ENCODE data around the gene USP1.

USP1 gene

GRCh38 chr1:62426794-62427193 is 10.1 kb upstream of the USP1 start:
- no peak for DNase-seq

DNA sequence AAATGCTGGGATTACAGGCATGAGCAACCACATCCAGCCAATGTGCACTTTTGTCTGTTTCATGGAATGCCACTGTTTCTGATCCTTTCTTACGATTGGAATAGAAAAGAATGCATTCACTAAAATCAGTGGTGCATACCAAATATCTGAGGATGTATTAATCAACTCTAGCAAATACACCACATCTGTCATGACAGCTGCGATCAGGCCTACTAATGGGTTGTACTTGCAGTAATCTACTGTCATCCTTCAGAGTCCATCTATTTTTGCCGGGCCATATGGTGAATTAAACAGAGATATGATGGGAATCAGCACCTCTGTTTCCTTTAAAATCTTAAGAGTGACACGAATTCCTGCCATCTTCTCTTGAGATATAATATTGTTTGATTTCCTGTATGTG is 8.5 kb upstream of the USP1 start:
- DNase-seq = no peak

- DNase-seq = no peak
These were observed 7.3 kb upstream of the USP1 start for GRCh38 chr1:62429581-62429980.

- DNase-seq = no peak
These were observed 2.8 kb upstream of the USP1 start for GRCh38 chr1:62433861-62434617.

DNA sequence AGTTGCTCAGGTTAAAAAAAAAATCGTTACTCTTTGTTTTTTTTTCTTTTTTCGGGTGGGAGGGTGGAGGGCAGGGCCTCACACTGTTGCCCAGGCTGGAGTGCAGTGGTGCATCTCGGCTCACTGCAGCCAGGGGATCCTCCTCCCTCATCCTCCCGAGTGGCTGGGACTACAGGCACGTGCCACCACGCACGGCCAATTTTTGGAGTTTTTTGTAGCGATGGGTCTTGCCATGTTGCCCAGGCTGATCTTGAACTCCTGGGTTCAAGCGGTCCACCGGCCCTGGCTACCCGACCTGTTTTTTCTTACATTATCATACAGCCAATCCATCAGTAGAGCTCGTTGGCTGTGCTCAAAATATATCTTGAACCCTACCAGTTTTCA is 2.2 kb upstream of the USP1 start:
- no peak for DNase-seq

DNA sequence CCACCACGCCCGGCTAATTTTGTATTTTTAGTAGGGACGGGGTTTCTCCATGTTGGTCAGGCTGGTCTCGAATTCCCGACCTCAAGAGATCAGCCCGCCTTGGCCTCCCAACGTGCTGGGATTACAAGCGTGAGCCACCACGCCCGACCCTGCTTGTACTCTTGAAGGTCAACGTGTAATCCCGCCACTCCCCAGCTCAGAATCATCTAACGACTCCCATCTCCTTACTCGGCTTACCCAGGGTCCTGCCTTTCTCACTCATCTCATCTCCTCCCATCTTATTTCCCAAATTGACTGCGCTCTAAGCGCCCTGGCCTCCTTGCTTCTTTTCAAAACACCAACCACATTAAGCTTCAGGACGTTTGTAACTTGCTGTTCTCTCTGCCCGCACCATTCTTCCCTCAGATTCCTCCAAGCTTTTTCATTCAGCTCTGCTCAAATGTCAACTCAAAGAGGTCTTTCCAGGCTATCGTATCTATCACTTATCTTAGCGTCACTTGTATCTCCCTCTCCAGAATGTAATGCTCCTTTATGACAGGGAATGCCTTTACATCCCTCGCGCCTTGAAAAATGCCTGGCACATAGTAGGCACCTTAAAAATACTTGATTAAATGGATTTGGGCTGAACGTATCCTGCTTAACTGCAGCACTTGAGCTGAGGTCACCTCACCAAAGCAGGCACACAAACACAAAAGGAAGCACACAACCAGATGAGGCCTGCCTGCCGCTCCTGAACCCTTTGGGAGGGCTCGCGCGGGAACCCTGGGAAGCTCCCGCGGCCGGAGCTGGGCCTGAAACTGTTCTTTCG is 1.4 kb upstream of the USP1 start:
- DNase-seq = no peak

GRCh38 chr1:62436039-62436465 is 797 bp upstream of the USP1 start:
- no peak for DNase-seq

DNA sequence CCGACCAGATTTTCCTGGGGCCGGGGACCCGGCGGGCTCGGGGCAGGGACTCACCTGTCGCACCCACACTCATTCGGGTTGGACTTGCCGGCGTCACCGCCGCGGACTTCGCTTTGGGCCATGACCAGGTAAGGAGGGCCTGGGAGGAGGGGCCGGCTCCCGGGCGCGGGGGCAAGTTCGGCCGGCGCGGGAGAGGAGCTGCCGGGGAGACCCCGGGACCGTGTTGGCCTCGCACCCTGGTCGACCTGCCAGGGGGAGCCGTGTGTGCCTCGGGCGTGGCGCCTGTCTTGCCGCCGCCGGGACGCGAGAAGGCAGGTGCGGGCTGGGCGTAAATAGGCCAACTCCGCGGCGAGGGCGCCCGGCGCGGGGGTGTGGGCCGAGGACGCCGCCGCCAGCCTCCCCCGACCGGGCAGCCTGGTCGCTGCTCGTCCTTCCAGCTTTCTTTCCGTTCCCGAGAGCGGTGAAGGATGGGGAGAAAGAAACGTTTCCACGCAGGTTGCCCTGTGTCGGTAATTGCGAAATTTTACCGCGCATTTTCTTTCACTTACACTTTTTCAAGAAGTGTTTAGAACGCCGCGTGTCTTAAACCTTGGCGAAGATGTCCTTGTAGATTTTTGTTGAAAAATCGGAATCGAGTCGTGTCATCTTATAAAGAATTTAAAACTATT is 558 bp downstream of the USP1 start:
- DNase-seq = no peak

DNA sequence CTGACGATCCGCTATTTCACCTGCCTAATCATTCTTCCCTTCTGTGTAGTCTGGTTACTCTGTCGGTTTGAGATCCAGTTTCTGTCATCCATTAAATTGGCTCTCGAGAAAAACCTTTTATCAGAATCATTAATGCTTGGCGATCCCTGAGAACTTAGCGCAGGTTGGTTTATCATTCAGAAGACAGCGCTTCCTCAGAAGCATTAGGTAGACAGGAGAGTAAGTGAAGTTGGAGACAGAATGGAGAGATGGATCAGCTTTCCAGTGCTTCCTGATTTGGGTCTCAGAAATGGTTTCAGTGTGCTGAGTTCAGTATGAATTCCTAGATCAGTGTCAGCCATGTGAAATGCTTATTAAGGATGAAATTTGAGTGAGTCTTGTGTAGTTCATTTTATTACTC is 1.3 kb downstream of the USP1 start:
- no peak for DNase-seq

- no peak for DNase-seq
These were observed 3.0 kb downstream of the USP1 start for GRCh38 chr1:62439652-62440371.

GRCh38 chr1:62444701-62445100 is 7.9 kb downstream of the USP1 start:
- no peak for DNase-seq

DNA sequence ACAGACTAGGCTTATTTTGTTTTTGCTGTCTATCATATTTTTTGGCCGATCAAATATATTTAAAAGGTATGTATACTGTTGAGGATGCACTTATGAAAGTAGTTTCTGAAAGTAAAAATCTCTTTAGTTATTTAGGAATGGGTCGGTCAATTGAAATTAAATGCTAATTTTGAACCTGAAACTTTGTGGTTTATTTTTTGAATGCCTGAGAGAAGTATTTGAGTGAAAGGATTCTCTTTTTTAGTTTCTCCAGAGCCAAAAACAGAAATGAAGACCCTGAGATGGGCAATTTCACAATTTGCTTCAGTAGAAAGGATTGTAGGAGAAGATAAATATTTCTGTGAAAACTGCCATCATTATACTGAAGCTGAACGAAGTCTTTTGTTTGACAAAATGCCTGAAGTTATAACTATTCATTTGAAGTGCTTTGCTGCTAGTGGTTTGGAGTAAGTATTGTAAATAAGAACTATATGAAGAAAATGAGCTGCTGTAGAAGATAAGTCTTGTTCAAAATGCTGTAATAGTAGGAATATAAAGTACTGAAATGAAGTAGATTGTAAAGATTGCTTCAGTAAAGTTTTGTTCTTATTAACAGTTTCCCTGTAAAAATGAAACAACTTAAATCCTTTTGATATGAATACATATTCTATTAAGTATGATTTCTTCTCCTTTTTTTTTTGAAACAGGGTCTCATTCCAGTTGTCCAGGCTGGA is 11.5 kb downstream of the USP1 start:
- no peak for DNase-seq

DNA sequence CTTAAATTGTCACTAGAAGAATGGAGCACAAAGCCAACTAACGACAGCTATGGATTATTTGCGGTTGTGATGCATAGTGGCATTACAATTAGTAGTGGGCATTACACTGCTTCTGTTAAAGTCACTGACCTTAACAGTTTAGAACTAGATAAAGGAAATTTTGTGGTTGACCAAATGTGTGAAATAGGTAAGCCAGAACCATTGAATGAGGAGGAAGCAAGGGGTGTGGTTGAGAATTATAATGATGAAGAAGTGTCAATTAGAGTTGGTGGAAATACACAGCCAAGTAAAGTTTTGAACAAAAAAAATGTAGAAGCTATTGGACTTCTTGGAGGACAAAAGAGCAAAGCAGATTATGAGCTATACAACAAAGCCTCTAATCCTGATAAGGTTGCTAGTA is 13.5 kb downstream of the USP1 start:
- no peak for DNase-seq

DNA sequence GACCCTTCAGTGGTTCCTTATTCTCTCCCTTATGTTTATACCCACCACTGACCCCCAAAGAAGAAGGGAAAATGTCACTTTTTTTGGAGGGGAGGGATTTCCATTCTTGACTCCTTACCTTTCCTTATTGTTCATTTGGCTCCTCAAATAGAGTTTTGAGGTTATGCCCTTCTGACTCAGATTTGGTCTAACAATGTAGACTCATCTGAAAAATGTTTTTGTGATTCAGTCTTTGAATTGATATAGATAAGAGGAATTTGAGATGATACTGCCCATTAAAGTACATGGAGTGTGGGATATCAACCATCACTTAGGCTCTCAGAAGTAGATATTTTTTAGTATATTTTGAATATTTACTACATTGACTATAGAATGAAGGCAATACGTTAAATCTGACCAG is 16.1 kb downstream of the USP1 start:
- DNase-seq = no peak

DNA sequence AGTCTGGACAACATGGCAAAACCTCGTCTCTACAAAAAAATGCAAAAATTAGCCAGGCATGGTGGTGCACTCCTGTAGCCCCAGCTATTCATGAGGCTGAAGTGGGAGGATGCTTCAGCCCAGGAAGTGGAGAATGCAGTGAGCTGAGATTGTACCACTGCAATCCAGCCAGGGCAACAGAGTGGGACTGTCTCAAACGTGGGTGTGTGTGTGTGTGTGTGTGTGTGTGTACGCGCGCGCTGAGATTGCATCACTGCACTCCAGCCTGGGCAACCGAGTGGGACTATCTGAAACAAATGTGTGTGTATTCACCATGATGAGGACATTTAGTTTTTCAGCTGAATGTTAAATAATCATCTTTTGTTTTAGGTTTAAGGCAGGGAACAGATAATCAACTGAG is 21.1 kb downstream of the USP1 start:
- DNase-seq = no peak

- no peak for DNase-seq
These were observed 25.5 kb downstream of the USP1 start for GRCh38 chr1:62462370-62462769.

DNA sequence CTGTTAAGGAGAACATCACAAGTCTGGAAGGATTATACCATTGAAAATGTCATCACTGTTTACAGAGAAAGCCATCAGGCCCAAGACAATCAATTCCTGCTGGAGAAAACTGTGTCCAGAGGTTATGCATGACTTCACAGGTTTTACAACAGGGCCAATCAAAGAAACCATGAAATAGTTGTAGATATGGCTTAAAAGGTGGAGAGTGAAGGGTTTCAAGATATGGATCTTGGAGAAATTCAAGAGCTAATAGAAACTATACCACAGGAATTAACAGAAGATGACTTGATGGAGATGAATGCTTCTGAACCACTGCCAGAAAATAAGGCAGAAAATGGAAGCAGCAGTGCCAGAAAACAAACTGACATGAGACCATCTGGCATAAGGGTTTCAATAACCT is 30.2 kb downstream of the USP1 start:
- no peak for DNase-seq

GRCh38 chr1:62476525-62477219 is 39.8 kb downstream of the USP1 start:
- DNase-seq = no peak

DNA sequence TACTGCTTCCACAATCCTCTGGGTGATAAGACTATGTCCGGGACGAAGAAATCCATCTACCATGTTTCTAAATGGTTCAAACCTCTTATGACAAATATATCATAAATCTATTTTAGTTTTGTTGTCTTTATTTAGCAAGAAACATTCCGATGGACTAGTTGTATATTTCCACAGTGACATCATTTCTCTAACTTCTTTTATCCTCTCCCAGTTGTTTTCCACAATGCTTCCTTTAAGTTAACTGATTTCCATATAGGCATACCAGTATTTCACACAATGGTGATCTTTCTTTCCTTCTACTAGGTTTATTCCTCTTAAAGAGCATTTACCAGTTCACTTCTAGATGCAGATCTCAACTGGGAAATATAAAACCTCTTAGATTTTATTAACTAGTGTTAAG is 44.8 kb downstream of the USP1 start:
- no peak for DNase-seq

GRCh38 chr1:62484824-62485468 is 48.1 kb downstream of the USP1 start:
- DNase-seq = no peak

DNA sequence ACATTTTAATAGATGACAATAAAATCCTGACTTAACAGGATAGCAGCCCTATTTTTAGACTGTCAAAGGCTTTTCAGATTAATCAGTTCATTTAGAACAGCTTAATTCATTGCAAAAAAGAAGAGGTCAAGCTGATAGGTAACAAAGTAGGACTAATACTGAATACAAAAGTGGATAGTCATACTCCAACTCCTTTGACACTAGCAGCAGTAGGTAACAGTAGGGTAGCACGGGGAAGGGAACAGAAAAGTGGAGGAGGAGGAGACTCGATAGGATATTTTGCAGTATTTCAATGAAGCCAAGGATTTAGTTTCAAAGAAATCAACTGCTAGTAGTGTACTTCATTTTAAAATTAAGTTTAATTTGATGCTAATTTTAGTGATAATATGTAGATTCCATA is 51.1 kb downstream of the USP1 start:
- no peak for DNase-seq

All from NCI-H1436 treated with DMSO at 0.1 percent for 48 hours (cell line).